WTC11 (cell line): ENCODE data around the gene CHKA.

Experiments used
- CREM ChIP-seq: sonication (generic); formaldehyde crosslinking; IDR thresholded peaks from 2 replicates; pipeline ENCODE4 v1.8.1; 2022; ENCODE audit warnings: mild to moderate bottlenecking, missing genetic modification reagents, moderate library complexity
- ETV6 ChIP-seq: sonication (generic); formaldehyde crosslinking; IDR thresholded peaks from 2 replicates; pipeline ENCODE4 v1.8.1; 2022; ENCODE audit warnings: mild to moderate bottlenecking, missing genetic modification reagents
- TF ChIP-seq, protein P1 (sequence below): fragments of 200-600 bp; IDR thresholded peaks from 2 replicates; pipeline ENCODE4 v1.8.0; 2022; ENCODE audit warnings: antibody characterized with exemption
- TF ChIP-seq, protein P2 (sequence below): sonication (generic); formaldehyde crosslinking; IDR thresholded peaks from 2 replicates; pipeline ENCODE4 v1.8.0; 2022; ENCODE audit warnings: mild to moderate bottlenecking, missing genetic modification reagents
- TF ChIP-seq, protein P3 (sequence below): sonication (generic); formaldehyde crosslinking; IDR thresholded peaks from 2 replicates; pipeline ENCODE4 v1.8.1; 2023; ENCODE audit warnings: mild to moderate bottlenecking, missing genetic modification reagents

DNA sequence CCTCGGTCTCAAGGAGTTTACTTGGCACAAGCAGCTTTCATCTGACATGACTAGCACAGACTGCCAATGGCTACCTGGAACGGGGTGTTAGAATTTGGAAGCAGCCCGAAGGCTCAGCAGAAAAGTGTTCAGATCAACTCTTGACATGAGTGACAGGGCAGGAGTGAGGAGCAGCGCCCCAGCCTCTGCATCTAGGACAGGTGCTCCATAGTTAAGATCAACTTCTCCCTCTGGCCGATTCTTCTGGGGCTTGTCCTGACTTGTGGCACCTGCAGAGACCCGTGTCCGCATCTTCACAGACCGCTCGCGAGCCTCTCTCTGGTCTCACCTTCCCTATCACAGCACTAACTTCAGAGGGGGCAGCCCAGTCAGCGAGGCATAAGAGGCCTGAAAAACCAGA, 42.5 kb upstream of the CHKA start:
- TF ChIP-seq CREM, result no peak
- TF ChIP-seq, protein P1, sequence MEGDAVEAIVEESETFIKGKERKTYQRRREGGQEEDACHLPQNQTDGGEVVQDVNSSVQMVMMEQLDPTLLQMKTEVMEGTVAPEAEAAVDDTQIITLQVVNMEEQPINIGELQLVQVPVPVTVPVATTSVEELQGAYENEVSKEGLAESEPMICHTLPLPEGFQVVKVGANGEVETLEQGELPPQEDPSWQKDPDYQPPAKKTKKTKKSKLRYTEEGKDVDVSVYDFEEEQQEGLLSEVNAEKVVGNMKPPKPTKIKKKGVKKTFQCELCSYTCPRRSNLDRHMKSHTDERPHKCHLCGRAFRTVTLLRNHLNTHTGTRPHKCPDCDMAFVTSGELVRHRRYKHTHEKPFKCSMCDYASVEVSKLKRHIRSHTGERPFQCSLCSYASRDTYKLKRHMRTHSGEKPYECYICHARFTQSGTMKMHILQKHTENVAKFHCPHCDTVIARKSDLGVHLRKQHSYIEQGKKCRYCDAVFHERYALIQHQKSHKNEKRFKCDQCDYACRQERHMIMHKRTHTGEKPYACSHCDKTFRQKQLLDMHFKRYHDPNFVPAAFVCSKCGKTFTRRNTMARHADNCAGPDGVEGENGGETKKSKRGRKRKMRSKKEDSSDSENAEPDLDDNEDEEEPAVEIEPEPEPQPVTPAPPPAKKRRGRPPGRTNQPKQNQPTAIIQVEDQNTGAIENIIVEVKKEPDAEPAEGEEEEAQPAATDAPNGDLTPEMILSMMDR, result no peak
- TF ChIP-seq, protein P2, sequence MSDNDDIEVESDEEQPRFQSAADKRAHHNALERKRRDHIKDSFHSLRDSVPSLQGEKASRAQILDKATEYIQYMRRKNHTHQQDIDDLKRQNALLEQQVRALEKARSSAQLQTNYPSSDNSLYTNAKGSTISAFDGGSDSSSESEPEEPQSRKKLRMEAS (CRISPR knock-in tag), result no peak
- TF ChIP-seq, protein P3, sequence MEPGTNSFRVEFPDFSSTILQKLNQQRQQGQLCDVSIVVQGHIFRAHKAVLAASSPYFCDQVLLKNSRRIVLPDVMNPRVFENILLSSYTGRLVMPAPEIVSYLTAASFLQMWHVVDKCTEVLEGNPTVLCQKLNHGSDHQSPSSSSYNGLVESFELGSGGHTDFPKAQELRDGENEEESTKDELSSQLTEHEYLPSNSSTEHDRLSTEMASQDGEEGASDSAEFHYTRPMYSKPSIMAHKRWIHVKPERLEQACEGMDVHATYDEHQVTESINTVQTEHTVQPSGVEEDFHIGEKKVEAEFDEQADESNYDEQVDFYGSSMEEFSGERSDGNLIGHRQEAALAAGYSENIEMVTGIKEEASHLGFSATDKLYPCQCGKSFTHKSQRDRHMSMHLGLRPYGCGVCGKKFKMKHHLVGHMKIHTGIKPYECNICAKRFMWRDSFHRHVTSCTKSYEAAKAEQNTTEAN (CRISPR knock-in tag), result no peak
- TF ChIP-seq ETV6, result no peak
